ENCODE results near the gene TMEM221. TPM values are rescaled to one million over a fixed set of nuclear protein-coding genes. Genes with fewer than 3 reads are reported as not detected.

Gene TMEM221
- total RNA-seq, 1 experiment from 2014 or later = 0.39 TPM

GRCh38 chr19:17406046-17406886 lies 42.2 kb downstream of the TMEM221 start:
- intact Hi-C loops (cut with micrococcal nuclease; ENCODE audit: unreplicated experiment) (no loop called here), in situ Hi-C loops (cut with HindIII; ENCODE audit: low pct_unique_long_range_greater_than_20kb, low sequenced_read_pairs) (no loop called here)
- peak overlapping the region; percentile 77 for H3K27ac ChIP-seq (ENCODE audit: low read length)
- no peaks in the 10 kb centered on the region for H3K36me3 ChIP-seq (ENCODE audit: control insufficient read depth, insufficient read depth, low read length)
- no peaks in the 10 kb centered on the region for H3K27me3 ChIP-seq (ENCODE audit: control insufficient read depth, insufficient read depth, low read length)
- TF ChIP-seq CTCF (IDR thresholded peaks at IDR 0.05) = no peak
- no peak; the same call in 1 of the 2 replicates for TF ChIP-seq POLR2AphosphoS5 (IDR thresholded peaks at IDR 0.05; ENCODE audit: low read depth, low read length)
- TF ChIP-seq TCF7L2 (IDR thresholded peaks at IDR 0.05; ENCODE audit: low read depth, low read length) = no peak
- no peak for TF ChIP-seq REST (IDR thresholded peaks at IDR 0.05; ENCODE audit: insufficient read depth in 1 of 2, low read depth in 2 of 2, low read length in 1 of 2)
- no peak for TF ChIP-seq SIN3A (IDR thresholded peaks at IDR 0.05; ENCODE audit: borderline replicate concordance, insufficient read depth, low read depth, low read length)
- ATAC-seq (peak; percentile 59), DNase-seq (ENCODE audit: low read depth, low spot score) (no peak)
- CTCF ChIA-PET = no interaction called here
- TSS peak; percentile 96 for BruUV-seq (replicated peaks)
- H3K4me3 ChIP-seq (ENCODE audit: low read depth in 2 of 2, low read length in 2 of 2) = peak overlapping the region; percentile 12 to 39
- peaks cover 12% of the 10 kb centered on the region; the same call in 1 of the 2 replicates for H3K4me1 ChIP-seq (ENCODE audit: control insufficient read depth, insufficient read depth, low read length)
- POLR2A ChIA-PET = interaction anchor here (0.6 kb wide), 1 partner anchor 13 kb away, joined by 3 read pairs; no protein-coding TSS in a partner anchor
- no peaks in the 10 kb centered on the region for H3K9me3 ChIP-seq (ENCODE audit: control insufficient read depth, insufficient read depth, low read depth, low read length)

GRCh38 chr19:17405250-17406045 lies 43.0 kb downstream of the TMEM221 start, which contains the start of gene BST2:
TSS of gene BST2 (minus strand) at chr19:17405630. CDS start at chr19:17405575, 55 bp downstream.
- in situ Hi-C loops (cut with HindIII; ENCODE audit: low pct_unique_long_range_greater_than_20kb, low sequenced_read_pairs) = no loop called here
- CTCF ChIA-PET = interaction anchor here (0.5 kb wide), 1 partner anchor 283 kb away, joined by 5 read pairs; the partner anchor contains the start of gene UNC13A
- H3K27ac ChIP-seq (ENCODE audit: low read length) = peak within 1 kb of the TSS; percentile 77

More at GRCh38 chr19:17405250-17406045, 43.0 kb downstream of the TMEM221 start, which contains the start of gene BST2:
- DNase-seq (ENCODE audit: low read depth, low spot score) (no peak), ATAC-seq (peak; percentile 77)
- H3K27me3 ChIP-seq (ENCODE audit: control insufficient read depth, insufficient read depth, low read length) = no peaks in the 10 kb centered on the region
- no peaks in the 10 kb centered on the region for H3K36me3 ChIP-seq (ENCODE audit: control insufficient read depth, insufficient read depth, low read length)
- BruUV-seq (replicated peaks) = no TSS peak
- intact Hi-C loops (cut with micrococcal nuclease; ENCODE audit: unreplicated experiment) = no loop called here
- TF ChIP-seq SIN3A (IDR thresholded peaks at IDR 0.05; ENCODE audit: borderline replicate concordance, insufficient read depth, low read depth, low read length) (no peak), REST (IDR thresholded peaks at IDR 0.05; ENCODE audit: insufficient read depth in 1 of 2, low read depth in 2 of 2, low read length in 1 of 2) (no peak), POLR2AphosphoS5 (IDR thresholded peaks at IDR 0.05; ENCODE audit: low read depth, low read length) (peak; percentile 58)
- POLR2A ChIA-PET = interaction anchor here (0.6 kb wide), 1 partner anchor 105 kb away, joined by 9 read pairs; no protein-coding TSS in a partner anchor
- peaks cover 12% of the 10 kb centered on the region; the same call in 1 of the 2 replicates for H3K4me1 ChIP-seq (ENCODE audit: control insufficient read depth, insufficient read depth, low read length)
- peak within 1 kb of the TSS; percentile 12 to 39 for H3K4me3 ChIP-seq (ENCODE audit: low read depth in 2 of 2, low read length in 2 of 2)
- H3K9me3 ChIP-seq (ENCODE audit: control insufficient read depth, insufficient read depth, low read depth, low read length) = no peaks in the 10 kb centered on the region
